Neural progenitor cell (in vitro differentiated cells): ENCODE data around the gene BMPR1A.

Source experiments
- CTCF ChIP-seq: fragments of 200-600 bp; sonication (generic); IDR thresholded peaks from 2 replicates; pipeline ENCODE4 v1.5.1; 2017; ENCODE audit warnings: antibody characterized with exemption, mild to moderate bottlenecking
- EZH2 ChIP-seq: fragments of 200-600 bp; sonication (generic); IDR thresholded peaks from 2 replicates; pipeline ENCODE4 v1.6.1; 2017; ENCODE audit warnings: antibody characterized with exemption, mild to moderate bottlenecking, moderate library complexity
- EZH2phosphoT487 ChIP-seq: fragments of 200-600 bp; sonication (generic); IDR thresholded peaks from 2 replicates; pipeline ENCODE4 v1.6.1; 2017; ENCODE audit warnings: antibody characterized with exemption

- TF ChIP-seq CTCF (no peak), EZH2 (no peak), EZH2phosphoT487 (no peak)
Measured at GRCh38 chr10:86941426-86941825, 185.0 kb downstream of the BMPR1A start.
